ENCODE measurements around the gene ELSPBP1.

GRCh38 chr19:48069435-48069834, 75.0 kb downstream of the ELSPBP1 start:
- TF ChIP-seq EZH2 (IDR thresholded peaks at IDR 0.05; ENCODE audit: borderline replicate concordance, low read depth, low read length, poor library complexity, severe bottlenecking), result no peak
- TF ChIP-seq, protein P1, sequence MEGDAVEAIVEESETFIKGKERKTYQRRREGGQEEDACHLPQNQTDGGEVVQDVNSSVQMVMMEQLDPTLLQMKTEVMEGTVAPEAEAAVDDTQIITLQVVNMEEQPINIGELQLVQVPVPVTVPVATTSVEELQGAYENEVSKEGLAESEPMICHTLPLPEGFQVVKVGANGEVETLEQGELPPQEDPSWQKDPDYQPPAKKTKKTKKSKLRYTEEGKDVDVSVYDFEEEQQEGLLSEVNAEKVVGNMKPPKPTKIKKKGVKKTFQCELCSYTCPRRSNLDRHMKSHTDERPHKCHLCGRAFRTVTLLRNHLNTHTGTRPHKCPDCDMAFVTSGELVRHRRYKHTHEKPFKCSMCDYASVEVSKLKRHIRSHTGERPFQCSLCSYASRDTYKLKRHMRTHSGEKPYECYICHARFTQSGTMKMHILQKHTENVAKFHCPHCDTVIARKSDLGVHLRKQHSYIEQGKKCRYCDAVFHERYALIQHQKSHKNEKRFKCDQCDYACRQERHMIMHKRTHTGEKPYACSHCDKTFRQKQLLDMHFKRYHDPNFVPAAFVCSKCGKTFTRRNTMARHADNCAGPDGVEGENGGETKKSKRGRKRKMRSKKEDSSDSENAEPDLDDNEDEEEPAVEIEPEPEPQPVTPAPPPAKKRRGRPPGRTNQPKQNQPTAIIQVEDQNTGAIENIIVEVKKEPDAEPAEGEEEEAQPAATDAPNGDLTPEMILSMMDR (conservative IDR thresholded peaks at IDR 0.05; ENCODE audit: low read depth, low read length), result no peak

Measured in A673 (cell line).